Astrocyte (in vitro differentiated cells and primary cell): ENCODE results near the gene SMAD3. TPM values are rescaled to one million over a fixed set of nuclear protein-coding genes. Genes with fewer than 3 reads are reported as not detected.

Experiments
- DNase-seq: peaks from one replicate; pipeline ENCODE4 v3.0.0-alpha.2; 2010; ENCODE audit warnings: low read depth
- FAIRE-seq: peaks from 2 replicates; lab custom pipeline; 2011; peaks lifted over from hg19 to GRCh38; lab: Jason Lieb, UNC
- H2AFZ ChIP-seq: 2 replicates; pipeline ENCODE4 v1.6.0; 2012; ENCODE audit warnings: low read depth, low read length, inconsistent platforms
- H3K27ac ChIP-seq: 2 replicates; pipeline ENCODE4 v1.5.1; 2011; ENCODE audit warnings: low read depth, low read length, inconsistent platforms
- H3K27me3 ChIP-seq: 2 replicates; pipeline ENCODE4 v1.6.0; 2011; ENCODE audit warnings: low read length, inconsistent platforms; ENCODE audit not compliant: insufficient read depth
- H3K36me3 ChIP-seq: 2 replicates; pipeline ENCODE4 v1.5.1; 2011; ENCODE audit warnings: low read length, inconsistent platforms; ENCODE audit not compliant: insufficient read depth
- H3K4me1 ChIP-seq: 2 replicates; pipeline ENCODE4 v1.5.1; 2011; ENCODE audit warnings: low read length, inconsistent platforms; ENCODE audit not compliant: insufficient read depth
- H3K4me2 ChIP-seq: 2 replicates; pipeline ENCODE4 v1.6.0; 2012; ENCODE audit warnings: low read length, inconsistent platforms
- H3K4me3 ChIP-seq: 2 replicates; pipeline ENCODE4 v1.5.1; 2011; ENCODE audit warnings: low read depth, mild to moderate bottlenecking, low read length, inconsistent platforms; ENCODE audit not compliant: insufficient read depth
- H3K79me2 ChIP-seq: 2 replicates; pipeline ENCODE4 v1.6.0; 2012; ENCODE audit warnings: mild to moderate bottlenecking, low read length, inconsistent platforms; ENCODE audit not compliant: insufficient read depth
- H3K9ac ChIP-seq: 2 replicates; pipeline ENCODE4 v1.6.0; 2012; ENCODE audit warnings: mild to moderate bottlenecking, low read length, inconsistent platforms
- H3K9me3 ChIP-seq: 2 replicates; pipeline ENCODE4 v1.5.1; 2012; ENCODE audit warnings: low read depth, mild to moderate bottlenecking, low read length, inconsistent platforms; ENCODE audit not compliant: insufficient read depth
- H4K20me1 ChIP-seq: 2 replicates; pipeline ENCODE4 v1.6.0; 2012; ENCODE audit warnings: low read length, inconsistent platforms; ENCODE audit not compliant: insufficient read depth
- H3K27ac Mint-ChIP-seq: one replicate; pipeline ENCODE4 v1.8.0; 2021; ENCODE audit warnings: mild to moderate bottlenecking, mixed read lengths; ENCODE audit not compliant: unreplicated experiment
- H3K27me3 Mint-ChIP-seq: one replicate; pipeline ENCODE4 v1.8.0; 2021; ENCODE audit warnings: low read depth, mixed read lengths; ENCODE audit not compliant: unreplicated experiment
- H3K36me3 Mint-ChIP-seq: one replicate; pipeline ENCODE4 v1.8.0; 2021; ENCODE audit warnings: low read depth, mixed read lengths; ENCODE audit not compliant: unreplicated experiment
- H3K4me1 Mint-ChIP-seq: one replicate; pipeline ENCODE4 v1.8.0; 2021; ENCODE audit warnings: low read depth, mixed read lengths; ENCODE audit not compliant: unreplicated experiment
- H3K4me3 Mint-ChIP-seq: one replicate; pipeline ENCODE4 v1.8.0; 2021; ENCODE audit warnings: mild to moderate bottlenecking, moderate library complexity, mixed read lengths; ENCODE audit not compliant: unreplicated experiment
- H3K9me3 Mint-ChIP-seq: one replicate; pipeline ENCODE4 v1.8.0; 2021; ENCODE audit warnings: mild to moderate bottlenecking, mixed read lengths; ENCODE audit not compliant: unreplicated experiment
- EZH2 ChIP-seq: IDR thresholded peaks from 2 replicates; pipeline ENCODE4 v1.6.1; 2012; ENCODE audit warnings: mild to moderate bottlenecking, low read length, inconsistent platforms; ENCODE audit not compliant: insufficient read depth
- total RNA-seq: library from RNA; stranded (reverse); gene quantifications from 2 replicates; pipeline ENCODE4 v1.2.1, GENCODE V29; 2021
- TF ChIP-seq, protein P1 (sequence below): IDR thresholded peaks from 2 replicates; pipeline ENCODE4 v1.5.1; 2011; ENCODE audit warnings: low read depth, mild to moderate bottlenecking, inconsistent platforms, low read length, moderate library complexity; ENCODE audit not compliant: insufficient read depth

Gene SMAD3
- total RNA-seq, 1 donor from 2014 or later = 78.0 TPM

DNA sequence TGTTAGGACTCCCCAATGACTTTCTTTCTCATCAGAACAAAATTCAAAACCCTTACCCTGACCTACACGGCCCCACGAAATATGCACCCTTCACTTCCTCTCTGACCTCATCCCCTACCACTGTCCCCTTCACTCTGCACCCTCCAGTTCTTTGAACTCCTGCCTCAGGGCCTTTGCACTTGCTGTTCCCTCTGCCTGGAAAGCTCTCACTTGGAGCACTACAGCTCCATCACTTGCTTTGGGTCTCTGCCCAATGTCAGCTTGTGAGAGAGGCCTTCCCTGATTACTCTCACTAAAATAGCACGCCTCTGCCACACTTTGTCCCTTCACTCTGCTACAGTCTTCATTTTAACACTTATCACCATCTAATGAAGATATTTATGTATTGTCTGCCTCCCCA is 32.8 kb upstream of the SMAD3 start:
- no peak overlapping the region for H3K27ac Mint-ChIP-seq
- Histone ChIP-seq H3K9me3 (no peaks in the 10 kb centered on the region), H3K4me3 (no peak overlapping the region), H2AFZ (no peak overlapping the region), H3K4me2 (no peak overlapping the region), H3K79me2 (no peaks in the 10 kb centered on the region), H3K36me3 (no peaks in the 10 kb centered on the region), H3K4me1 (peaks cover 20% of the 10 kb centered on the region), H3K27ac (no peak overlapping the region), H4K20me1 (no peaks in the 10 kb centered on the region), H3K27me3 (peaks cover 8% of the 10 kb centered on the region), H3K9ac (no peak overlapping the region)
- no peak overlapping the region for H3K4me3 Mint-ChIP-seq
- FAIRE-seq (no peak), DNase-seq (no peak)
- H3K27me3 Mint-ChIP-seq = peaks cover 12% of the 10 kb centered on the region
- peaks cover 2% of the 10 kb centered on the region for H3K9me3 Mint-ChIP-seq
- H3K36me3 Mint-ChIP-seq = no peaks in the 10 kb centered on the region
- TF ChIP-seq, protein P1, sequence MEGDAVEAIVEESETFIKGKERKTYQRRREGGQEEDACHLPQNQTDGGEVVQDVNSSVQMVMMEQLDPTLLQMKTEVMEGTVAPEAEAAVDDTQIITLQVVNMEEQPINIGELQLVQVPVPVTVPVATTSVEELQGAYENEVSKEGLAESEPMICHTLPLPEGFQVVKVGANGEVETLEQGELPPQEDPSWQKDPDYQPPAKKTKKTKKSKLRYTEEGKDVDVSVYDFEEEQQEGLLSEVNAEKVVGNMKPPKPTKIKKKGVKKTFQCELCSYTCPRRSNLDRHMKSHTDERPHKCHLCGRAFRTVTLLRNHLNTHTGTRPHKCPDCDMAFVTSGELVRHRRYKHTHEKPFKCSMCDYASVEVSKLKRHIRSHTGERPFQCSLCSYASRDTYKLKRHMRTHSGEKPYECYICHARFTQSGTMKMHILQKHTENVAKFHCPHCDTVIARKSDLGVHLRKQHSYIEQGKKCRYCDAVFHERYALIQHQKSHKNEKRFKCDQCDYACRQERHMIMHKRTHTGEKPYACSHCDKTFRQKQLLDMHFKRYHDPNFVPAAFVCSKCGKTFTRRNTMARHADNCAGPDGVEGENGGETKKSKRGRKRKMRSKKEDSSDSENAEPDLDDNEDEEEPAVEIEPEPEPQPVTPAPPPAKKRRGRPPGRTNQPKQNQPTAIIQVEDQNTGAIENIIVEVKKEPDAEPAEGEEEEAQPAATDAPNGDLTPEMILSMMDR = no peak
- TF ChIP-seq EZH2 = no peak
- H3K4me1 Mint-ChIP-seq = peaks cover 16% of the 10 kb centered on the region

DNA sequence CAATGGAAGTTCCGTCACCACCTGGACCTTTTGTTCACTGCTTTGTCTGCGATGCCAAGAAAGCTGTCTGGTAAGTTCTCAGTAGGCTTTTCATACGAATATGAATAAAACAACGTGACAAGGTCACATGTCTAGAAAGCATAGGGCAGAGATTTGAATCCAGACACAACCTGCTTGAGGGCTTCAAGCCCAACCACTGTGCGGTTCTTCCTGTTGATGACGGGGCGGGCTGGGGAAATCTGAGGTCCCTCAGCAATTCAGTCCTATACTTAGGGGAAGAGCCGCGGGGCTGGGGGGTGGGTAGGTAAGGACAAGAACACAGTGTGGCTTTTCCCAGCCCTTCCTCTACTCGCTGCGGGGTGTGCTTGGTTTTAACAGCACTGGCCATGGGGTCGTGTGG is 32.4 kb upstream of the SMAD3 start:
- Histone ChIP-seq H3K27ac (no peak overlapping the region), H3K9me3 (no peaks in the 10 kb centered on the region), H4K20me1 (no peaks in the 10 kb centered on the region), H3K4me3 (peak overlapping the region; percentile 39), H3K4me2 (peak overlapping the region; percentile 83), H3K27me3 (peaks cover 8% of the 10 kb centered on the region), H3K79me2 (no peaks in the 10 kb centered on the region), H3K4me1 (peaks cover 16% of the 10 kb centered on the region), H3K9ac (no peak overlapping the region), H2AFZ (peak overlapping the region; percentile 71), H3K36me3 (no peaks in the 10 kb centered on the region)
- Mint-ChIP-seq H3K27me3 (peaks cover 12% of the 10 kb centered on the region), H3K9me3 (peaks cover 2% of the 10 kb centered on the region), H3K36me3 (no peaks in the 10 kb centered on the region), H3K4me1 (peaks cover 16% of the 10 kb centered on the region), H3K27ac (peak overlapping the region; percentile 26), H3K4me3 (peak overlapping the region; percentile 46)
- no peak for DNase-seq
- FAIRE-seq = no peak
- TF ChIP-seq, protein P1 = no peak
- no peak for TF ChIP-seq EZH2

DNA sequence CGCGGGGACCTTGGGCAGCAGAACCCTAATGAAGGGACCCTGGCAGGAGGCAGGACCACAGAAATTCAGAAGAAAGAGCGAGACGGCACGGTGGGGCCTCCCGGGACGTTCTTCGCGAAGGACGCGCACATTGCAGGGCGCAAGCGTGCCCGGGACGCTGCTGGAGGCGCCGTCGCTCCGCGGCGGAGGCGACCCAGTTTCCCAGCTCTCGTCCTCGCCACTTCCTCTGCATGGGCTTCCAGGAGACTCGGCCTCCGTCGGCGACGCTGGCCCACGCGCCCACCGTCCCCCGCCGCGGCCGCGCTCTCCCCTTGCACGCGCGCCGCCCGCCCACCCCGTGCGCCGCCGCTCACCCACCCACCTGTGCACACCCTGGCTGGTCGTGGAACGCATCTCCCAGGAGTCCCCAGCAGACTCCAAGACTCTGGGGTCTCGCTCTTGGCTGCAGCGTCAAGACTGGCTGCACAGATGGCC is 31.8 kb upstream of the SMAD3 start:
- peaks cover 8% of the 10 kb centered on the region for H3K27me3 ChIP-seq
- H3K9me3 ChIP-seq = no peaks in the 10 kb centered on the region
- TF ChIP-seq, protein P1 = no peak
- TF ChIP-seq EZH2 = no peak
- H2AFZ ChIP-seq = peak overlapping the region; percentile 71
- Mint-ChIP-seq H3K36me3 (no peaks in the 10 kb centered on the region), H3K27me3 (peaks cover 12% of the 10 kb centered on the region), H3K27ac (peak overlapping the region; percentile 26), H3K4me1 (peaks cover 20% of the 10 kb centered on the region), H3K9me3 (no peaks in the 10 kb centered on the region), H3K4me3 (no peak overlapping the region)
- H3K4me3 ChIP-seq = peak overlapping the region; percentile 39
- DNase-seq = no peak
- no peak overlapping the region for H3K27ac ChIP-seq
- no peaks in the 10 kb centered on the region for H3K36me3 ChIP-seq
- H3K9ac ChIP-seq = no peak overlapping the region
- no peaks in the 10 kb centered on the region for H3K79me2 ChIP-seq
- peak overlapping the region; percentile 83 for H3K4me2 ChIP-seq
- H4K20me1 ChIP-seq = no peaks in the 10 kb centered on the region
- peaks cover 15% of the 10 kb centered on the region for H3K4me1 ChIP-seq
- no peak for FAIRE-seq
